GM19455 (cell line): Measurements from ENCODE around the gene NOS3.
"Not testable (repeated sequence)": the region's sequence is repeated elsewhere in the genome, so short reads cannot be mapped to it uniquely, and the experiment has no call there.

ENCODE experiments used
- ATAC-seq: cut with Tn5 transposase; IDR thresholded peaks from one replicate; pipeline ENCODE4 v1.9.1; 2021; ENCODE audit not compliant: unreplicated experiment

Gene NOS3

GRCh38 chr7:150999001-150999400 is 8.2 kb downstream of the NOS3 start:
- no peak for ATAC-seq

DNA sequence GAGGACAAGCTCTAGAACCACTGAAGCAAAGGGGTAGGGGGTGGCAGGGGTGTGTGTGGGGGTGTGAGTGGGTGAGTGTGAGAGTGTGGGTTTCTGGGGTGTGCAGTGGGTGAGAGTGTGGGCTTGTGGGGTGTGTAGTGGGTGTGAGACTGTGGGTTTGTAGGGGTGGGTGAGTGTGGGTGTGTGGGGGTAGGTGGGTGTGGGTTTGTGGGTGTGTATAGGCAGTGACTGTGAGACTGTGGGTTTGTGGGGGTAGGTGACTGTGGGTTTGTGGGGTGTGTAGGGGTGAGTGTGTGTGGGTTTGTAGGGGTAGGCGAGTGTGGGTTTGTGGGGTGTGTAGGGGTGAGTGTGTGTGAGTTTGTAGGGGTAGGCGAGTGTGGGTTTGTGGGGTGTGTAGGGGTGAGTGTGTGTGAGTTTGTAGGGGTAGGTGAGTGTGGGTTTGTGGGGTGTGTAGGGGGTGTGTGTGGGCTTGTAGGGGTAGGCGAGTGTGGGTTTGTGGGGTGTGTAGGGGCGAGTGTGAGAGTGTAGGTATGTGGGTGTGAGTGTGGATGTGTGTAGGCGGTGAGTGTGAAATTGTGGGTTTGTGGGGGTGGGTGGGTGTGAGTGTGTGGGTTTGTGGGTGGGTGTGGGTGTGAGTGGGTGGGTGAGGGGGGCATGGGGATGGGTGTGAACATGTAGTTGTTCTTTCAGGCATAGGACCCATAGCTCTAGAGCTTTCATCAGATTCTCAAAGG is 8.8 kb downstream of the NOS3 start:
- ATAC-seq: no peak

DNA sequence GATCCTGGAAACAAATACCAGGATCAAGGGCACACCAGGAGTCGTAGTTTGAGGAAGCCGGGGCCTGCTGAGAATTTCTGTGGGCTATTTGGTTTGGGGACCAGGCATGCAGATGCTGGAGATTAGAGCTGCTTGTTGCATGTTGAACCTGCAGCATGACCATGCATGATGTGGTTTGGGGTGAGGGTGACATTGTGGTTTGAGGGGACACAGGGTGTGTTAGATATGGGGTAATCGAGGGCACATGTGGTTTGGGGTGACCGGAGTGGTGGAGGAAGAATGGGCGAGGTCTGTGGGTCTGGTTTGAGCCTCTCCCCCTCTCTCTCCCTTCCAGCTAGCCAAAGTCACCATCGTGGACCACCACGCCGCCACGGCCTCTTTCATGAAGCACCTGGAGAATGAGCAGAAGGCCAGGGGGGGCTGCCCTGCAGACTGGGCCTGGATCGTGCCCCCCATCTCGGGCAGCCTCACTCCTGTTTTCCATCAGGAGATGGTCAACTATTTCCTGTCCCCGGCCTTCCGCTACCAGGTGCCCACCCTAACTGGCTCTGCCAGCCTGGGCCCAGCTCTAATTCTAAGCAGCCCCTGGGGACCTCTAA is 10.2 kb downstream of the NOS3 start:
- no peak for ATAC-seq

- ATAC-seq: no peak
These were observed 10.7 kb downstream of the NOS3 start for GRCh38 chr7:151001546-151001945.

DNA sequence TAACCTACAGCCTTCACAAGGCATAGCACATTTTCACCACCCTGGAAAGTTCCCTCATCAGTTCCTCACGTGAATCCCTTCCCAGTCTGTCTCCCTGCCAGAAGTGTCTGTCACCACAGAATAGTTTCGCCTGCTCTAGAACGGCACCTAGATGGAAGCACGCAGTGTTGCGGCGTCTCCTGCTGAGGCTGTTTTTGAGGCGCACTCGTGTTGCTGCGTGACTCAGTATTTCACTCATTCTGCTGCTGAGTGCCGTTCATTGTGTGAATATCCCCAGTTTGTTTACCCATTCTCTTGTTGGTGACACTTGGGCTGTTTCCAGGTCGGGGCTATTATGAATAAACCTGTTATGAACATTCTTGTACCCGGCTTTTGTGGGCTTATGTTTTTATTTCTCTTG is 12.8 kb downstream of the NOS3 start:
- ATAC-seq: no peak

DNA sequence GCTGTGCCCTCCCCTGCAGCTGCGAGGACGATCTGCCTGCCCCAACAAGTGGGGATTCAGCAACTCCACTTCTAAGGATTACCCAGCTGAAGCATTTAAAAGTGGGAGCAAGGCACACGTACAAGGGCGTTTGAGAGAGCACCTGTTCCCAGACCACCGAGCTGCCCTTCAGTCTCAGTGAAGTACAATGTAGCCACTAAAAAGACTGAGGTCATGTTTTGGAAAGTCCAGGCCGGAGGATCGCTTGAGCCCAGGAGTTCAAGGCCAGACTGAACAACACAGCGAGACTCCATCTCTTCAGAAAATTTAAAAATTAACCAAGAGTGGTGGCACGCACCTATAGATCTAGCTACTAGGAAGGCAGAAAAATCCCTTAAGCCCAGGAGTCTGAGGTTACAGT is 14.7 kb downstream of the NOS3 start:
- ATAC-seq: no peak

GRCh38 chr7:151006590-151007300 is 15.9 kb downstream of the NOS3 start:
- no peak for ATAC-seq

DNA sequence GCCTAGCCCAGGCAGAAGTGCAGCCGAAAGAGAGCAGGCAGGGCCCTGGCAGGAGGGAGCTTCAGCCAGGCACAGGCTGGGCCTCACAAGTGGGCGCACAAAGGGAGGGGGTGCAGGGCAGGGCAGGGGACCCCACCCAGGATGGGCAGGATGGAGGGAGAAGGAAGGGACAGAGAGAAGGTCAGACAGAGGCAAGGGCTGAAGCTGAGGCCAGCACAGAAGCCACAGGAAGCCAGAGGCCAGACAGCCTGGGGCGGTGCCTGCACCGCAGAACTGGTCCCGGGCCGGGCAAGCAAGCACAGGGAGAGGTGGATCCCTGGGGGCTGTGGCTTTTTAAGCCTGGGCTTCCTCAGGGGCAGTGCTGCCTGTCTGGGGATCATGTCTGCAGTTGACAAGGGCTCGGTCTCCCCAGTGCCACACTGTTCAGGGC is 16.7 kb downstream of the NOS3 start:
- ATAC-seq: no peak

- no peak for ATAC-seq
These were observed 17.3 kb downstream of the NOS3 start for GRCh38 chr7:151008143-151008510.

GRCh38 chr7:151008511-151009323 is 17.9 kb downstream of the NOS3 start:
- no peak for ATAC-seq

DNA sequence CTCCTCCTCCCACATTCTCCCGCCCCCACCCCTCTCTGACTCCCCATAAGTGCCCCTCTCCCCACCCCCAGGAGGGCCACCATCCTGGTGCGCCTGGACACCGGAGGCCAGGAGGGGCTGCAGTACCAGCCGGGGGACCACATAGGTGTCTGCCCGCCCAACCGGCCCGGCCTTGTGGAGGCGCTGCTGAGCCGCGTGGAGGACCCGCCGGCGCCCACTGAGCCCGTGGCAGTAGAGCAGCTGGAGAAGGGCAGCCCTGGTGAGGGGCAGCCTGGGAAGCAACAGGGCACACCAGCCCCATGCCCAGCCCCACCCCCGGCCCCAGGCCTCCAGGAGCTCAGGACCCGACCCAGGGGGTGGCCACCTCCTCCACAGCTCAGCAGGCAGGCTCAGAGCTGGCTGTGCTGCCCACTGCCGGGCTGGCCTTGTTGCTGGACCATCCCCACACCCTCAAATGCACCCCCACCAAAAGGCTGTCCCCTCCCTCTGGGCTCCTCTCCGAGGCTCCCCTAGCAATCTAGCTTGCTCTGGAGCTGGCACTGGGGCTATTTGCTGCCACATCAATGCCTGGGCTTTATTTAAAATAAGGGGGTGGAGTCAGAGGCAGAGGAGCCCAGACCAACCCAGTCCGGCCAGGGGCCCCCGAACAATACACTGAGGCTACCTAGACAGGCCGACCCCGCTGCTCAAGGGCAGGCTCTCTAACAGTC is 18.7 kb downstream of the NOS3 start:
- no peak for ATAC-seq

DNA sequence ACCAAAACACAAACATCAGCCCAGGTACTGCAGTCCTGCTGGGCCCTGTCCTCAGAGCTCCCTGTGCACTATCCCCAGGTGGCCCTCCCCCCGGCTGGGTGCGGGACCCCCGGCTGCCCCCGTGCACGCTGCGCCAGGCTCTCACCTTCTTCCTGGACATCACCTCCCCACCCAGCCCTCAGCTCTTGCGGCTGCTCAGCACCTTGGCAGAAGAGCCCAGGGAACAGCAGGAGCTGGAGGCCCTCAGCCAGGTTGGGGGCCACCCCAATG is 19.2 kb downstream of the NOS3 start:
- no peak for ATAC-seq

- ATAC-seq: no peak
These were observed 19.7 kb downstream of the NOS3 start for GRCh38 chr7:151010307-151011096.

DNA sequence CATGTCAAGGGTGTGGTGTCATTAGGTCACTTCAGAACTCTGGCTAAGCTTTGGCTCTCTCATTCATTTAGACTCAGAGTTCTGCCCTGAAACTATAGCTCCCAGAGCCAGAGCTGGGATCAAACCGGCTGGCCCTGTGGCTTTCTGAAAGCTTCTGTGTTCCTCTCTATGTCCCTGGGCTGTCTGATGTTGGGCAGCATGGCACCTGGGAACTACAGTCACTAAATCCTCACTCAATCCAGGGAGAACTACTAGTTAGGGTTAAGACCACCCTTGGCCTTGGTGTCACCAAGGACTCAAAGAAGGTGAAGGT is 20.2 kb downstream of the NOS3 start:
- no peak for ATAC-seq

DNA sequence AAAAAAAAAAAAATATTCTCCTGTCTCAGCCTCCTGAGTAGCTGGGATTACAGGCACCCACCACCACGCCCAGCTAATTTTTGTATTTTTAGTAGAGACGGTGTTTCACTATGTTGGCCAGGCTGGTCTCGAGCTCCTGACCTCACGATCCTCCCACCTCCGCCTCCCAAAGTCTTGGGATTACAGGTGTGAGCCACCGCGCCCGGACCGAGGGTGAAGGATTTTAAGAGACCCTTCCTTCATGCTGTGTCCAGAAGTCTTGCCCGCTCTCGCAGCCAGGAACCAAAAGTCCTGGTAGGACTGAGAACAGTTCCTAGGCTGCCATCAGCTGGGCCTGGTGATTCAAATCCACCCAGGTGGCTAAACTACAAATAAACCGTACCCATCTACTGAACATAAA is 20.8 kb downstream of the NOS3 start:
- ATAC-seq: not testable (repeated sequence)

- ATAC-seq: no peak
These were observed 21.3 kb downstream of the NOS3 start for GRCh38 chr7:151012031-151012692.

GRCh38 chr7:151012911-151013347 is 22.1 kb downstream of the NOS3 start:
- no peak for ATAC-seq

DNA sequence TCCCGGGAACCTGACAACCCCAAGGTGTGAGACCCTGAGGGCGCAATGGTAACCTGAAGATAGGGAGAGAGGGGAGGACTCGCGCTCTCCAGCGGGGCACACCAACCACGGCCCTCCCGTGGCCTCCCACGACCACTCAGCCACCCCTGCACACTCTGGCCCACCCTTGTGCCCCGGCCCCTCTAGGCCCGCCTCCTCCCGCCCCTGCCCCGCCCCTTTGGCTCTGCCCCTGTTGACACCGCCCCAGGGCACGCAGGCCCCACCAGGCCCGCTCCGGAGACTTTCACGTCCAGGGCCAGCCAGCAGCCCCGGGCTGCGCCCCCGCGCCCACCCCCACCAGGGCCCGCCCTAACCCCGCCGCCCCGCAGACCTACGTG is 22.5 kb downstream of the NOS3 start:
- ATAC-seq: no peak

DNA sequence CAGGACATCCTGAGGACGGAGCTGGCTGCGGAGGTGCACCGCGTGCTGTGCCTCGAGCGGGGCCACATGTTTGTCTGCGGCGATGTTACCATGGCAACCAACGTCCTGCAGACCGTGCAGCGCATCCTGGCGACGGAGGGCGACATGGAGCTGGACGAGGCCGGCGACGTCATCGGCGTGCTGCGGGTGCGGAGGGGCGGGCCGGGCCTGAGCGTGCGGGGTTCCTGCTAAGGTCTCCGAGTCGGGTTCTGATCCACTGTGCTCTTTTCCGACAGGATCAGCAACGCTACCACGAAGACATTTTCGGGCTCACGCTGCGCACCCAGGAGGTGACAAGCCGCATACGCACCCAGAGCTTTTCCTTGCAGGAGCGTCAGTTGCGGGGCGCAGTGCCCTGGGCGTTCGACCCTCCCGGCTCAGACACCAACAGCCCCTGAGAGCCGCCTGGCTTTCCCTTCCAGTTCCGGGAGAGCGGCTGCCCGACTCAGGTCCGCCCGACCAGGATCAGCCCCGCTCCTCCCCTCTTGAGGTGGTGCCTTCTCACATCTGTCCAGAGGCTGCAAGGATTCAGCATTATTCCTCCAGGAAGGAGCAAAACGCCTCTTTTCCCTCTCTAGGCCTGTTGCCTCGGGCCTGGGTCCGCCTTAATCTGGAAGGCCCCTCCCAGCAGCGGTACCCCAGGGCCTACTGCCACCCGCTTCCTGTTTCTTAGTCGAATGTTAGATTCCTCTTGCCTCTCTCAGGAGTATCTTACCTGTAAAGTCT is 23.1 kb downstream of the NOS3 start:
- ATAC-seq: no peak
